GM19438 (cell line): ENCODE results near the gene KLRB1.
"Not testable (repeated sequence)": the region's sequence is repeated elsewhere in the genome, so short reads cannot be mapped to it uniquely, and the experiment has no call there.

ENCODE experiments used
- ATAC-seq: cut with Tn5 transposase; IDR thresholded peaks from one replicate; pipeline ENCODE4 v1.9.1; 2021; ENCODE audit warnings: low read depth; ENCODE audit not compliant: unreplicated experiment

Gene KLRB1

GRCh38 chr12:9625019-9625418 lies 17.3 kb upstream of the KLRB1 start:
- no peak for ATAC-seq

GRCh38 chr12:9619411-9620179 lies 11.9 kb upstream of the KLRB1 start:
- no peak for ATAC-seq

DNA sequence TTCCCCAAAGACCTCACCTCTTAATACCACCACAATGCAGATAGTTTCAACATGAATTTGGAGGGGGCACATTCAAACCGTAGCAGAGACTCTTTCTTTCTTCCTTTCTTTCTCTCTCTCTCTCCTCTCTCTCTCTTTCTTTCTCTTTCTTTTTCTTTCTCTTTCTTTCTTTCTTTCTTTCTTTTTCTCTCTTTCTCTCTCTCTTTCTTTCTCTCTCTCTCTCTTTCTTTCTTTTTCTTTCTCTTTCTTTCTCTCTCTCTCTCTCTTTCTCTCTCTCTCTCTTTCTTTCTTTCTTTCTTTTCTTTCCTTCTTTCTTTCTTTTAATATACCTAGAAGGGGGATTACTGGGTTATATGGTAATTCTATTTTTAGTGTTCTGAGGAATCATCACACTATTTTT lies 11.2 kb upstream of the KLRB1 start:
- not testable (repeated sequence) for ATAC-seq

DNA sequence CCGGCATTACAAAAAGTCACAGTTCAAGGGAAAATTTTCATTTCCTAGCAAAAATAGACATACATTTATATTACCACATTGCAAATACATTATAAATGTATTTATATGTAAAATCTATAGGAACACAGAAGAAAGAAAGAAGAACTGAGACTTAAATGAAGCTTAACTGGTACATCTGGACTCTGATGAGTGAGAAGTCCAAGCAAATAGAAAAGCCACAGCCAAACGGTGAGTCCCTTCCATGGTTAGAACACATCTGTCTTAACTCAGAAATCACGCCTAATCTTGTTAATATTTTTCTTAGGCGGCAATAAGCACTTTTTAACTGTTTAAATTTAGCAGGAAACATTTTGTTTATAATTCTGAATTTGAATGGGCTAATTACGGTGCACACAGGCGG lies 9.4 kb upstream of the KLRB1 start:
- ATAC-seq = no peak

GRCh38 chr12:9615420-9616136 lies 7.9 kb upstream of the KLRB1 start:
- ATAC-seq = no peak

DNA sequence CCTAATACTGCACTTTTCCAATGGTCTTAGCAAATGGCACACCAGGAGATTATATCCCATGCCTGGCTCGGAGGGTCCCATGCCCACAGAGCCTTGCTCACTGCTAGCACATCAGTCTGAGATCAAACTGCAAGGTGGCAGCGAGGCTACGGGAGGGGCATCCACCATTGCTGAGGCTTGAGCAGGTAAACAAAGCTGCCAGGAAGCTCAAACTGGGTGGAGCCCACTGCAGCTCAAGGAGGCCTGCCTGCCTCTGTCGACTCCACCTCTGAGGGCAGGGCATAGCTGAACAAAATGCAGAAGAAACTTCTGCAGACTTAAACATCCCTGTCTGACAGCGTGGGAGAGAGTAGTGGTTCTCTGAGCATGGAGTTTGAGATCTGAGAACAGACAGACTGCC lies 2.9 kb upstream of the KLRB1 start:
- not testable (repeated sequence) for ATAC-seq

DNA sequence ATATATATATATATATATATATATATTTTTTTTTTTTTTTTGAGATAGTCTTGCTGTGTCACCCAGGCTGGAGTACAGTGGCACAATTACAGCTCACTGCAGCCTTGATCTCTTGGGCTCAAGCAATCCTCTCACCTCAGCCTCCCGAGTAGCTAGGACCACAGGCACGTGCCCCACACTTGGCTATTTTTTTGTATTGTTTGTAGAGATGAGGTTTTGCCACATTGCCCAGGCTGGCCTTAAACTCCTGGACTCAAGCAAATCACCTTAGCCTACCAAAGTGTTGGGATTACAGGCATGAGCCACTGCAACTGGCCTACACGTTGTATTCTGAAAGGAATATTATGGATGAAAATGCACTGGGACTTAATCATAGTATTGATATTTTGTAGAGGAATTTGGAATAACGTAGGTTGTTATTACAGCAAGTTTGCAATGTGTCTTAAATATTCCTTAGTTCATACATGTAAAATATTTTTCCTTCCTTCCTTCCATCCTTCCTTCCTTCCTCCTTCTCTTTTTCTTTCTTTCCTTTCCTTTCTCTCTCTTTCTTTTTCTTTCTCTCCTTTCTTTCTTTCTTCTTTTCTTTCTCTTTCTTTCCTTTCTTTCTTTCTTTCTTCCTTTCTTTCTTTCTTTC lies 862 bp downstream of the KLRB1 start:
- ATAC-seq = no peak

DNA sequence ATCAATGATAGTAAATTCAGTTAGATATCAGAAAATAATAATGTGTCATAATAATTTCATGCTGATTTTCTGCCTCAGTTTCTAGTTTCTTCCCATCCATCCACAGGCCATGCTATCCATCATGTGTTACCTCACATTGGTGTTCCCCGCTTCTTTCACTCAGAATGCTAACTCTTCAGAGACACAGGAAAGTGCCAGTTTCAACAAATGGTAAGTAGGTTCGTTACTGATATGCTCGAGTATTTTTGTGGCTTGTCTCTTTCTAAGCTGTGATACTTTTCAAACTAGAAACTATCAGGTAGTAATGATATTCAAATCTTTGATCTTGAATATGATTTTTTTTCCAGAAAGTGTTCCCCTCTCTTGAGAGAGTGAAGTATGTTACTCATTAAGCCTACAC lies 1.5 kb downstream of the KLRB1 start:
- no peak for ATAC-seq

DNA sequence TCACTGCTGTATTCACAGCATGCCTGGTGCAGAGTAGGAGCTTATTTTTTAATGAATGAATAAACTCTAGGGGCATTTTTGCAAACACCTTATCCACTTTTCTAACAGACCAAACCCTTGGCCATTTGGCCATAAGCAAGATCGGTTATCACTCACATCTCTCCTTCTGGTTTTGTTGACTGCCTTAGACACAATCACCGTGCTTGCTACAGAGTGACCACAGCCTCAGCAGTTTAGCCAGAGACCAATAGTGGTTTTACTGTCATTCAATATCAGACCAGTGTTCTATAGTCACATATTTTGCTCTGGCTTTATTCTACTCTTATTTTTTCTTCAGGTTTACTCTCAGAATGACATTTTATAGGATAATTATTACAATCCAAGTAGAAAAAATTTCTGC lies 2.2 kb downstream of the KLRB1 start:
- ATAC-seq = no peak

- no peak for ATAC-seq
Measured at GRCh38 chr12:9604287-9604686, 3.4 kb downstream of the KLRB1 start.

DNA sequence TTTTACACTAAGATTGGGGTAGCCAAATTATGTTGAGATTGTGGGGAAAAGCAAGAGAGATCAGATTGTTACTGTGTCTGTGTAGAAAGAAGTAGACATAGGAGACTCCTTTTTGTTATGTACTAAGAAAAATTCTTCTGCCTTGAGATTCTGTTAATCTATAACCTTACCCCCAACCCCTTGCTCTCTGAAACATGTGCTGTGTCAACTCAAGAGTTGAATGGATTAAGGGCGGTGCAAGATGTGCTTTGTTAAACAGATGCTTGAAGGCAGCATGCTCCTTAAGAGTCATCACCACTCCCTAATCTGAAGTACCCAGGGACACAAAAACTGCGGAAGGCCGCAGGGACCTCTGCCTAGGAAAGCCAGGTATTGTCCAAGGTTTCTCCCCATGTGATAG lies 7.3 kb downstream of the KLRB1 start:
- not testable (repeated sequence) for ATAC-seq

DNA sequence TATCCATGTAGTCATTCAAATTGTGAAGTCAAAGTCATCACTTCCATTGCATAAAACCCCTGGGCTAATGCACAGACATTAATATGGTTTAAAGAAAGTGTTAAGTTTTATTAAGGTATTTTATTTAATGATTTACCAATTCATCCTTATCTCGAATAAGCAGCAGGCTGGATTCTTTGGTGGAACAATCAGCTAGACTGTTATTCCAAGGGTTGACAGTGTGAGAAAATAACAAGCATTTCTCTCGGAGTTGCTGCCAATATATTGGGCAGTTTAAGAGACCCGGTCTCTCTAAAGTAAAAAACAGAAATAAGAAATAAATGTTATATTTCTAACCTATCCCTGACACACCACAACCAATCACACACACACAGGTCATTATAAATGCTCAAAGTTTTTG lies 9.4 kb downstream of the KLRB1 start:
- no peak for ATAC-seq

- no peak for ATAC-seq
Measured at GRCh38 chr12:9597365-9597764, 10.4 kb downstream of the KLRB1 start.

DNA sequence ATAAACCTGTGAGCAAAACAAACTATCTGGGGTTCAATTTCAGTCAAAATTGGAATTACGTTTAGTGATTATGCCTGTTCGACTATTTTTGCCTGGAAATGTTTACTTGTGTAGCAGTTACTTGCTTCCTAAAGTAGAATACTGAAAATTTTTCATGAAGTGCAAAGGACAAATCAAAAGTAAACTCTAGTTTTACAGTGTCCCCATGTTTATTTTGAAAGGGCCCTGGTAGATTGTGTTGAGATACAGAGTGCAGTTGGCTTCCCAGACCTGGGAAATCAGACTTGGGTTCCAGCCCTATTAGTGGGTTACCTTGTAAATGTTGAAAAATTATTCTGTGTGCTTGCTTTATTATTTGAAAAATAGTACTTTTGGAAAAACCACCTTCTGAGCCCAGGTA lies 17.3 kb downstream of the KLRB1 start:
- ATAC-seq = no peak

DNA sequence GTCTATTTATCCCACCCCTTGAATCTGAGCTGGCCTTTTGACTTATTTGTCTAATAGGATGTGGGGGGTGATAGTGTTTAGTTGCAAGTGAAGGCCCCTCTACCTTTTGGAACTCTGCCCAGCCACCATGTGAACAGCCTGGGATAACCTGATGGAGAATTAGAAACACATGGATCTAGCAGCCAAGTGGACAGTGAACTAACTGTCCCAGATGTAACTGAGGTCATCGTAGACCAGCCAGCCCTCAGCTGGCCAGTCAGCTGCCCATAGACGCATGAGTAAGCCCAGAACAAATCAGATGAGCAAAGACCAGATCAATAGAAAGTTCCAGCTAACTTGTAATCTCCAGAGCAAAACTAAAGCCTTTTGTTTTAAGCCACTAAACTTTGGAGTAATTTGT lies 19.0 kb downstream of the KLRB1 start:
- ATAC-seq = no peak

GRCh38 chr12:9587987-9588600 lies 19.6 kb downstream of the KLRB1 start:
- no peak for ATAC-seq

- ATAC-seq = not testable (repeated sequence)
Measured at GRCh38 chr12:9577729-9578128, 30.0 kb downstream of the KLRB1 start.

DNA sequence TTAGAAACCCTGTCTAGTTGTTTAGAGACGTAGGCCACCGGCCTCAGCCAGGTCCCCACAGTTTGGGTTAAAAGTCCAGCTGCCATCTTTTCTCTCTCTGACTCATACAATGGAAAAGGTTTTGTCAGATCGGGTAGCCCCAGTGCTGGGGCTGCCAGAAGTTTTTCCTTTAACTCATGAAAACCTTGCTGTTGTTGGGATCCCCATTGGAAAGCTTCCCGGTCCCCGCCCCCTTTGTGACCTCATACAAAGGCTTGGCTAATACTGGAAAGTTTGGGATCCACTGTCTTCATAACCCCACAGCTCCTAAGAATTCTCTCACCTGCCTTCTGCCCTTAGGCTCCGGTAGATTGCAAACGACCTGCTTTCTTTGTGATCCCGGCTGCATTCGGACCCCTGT lies 40.6 kb downstream of the KLRB1 start:
- not testable (repeated sequence) for ATAC-seq

DNA sequence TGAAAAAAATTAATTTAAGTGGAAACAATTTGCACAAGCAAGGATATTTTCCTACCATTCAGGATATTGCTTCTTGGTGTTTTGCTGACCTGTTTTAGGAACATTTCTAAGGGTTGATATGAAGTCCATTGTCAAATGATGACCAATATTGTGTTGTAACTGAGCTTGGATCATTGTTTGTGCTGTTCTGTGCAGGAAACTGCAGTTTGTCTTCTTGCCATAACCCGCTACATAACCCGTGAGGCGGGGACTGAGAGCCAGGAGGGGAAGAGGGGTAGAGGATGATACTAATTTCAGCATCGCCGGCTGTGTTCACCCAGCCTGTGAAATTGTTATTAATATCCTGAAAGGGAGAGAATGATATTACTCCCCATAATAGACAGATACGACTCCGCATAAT lies 41.6 kb downstream of the KLRB1 start:
- not testable (repeated sequence) for ATAC-seq

- ATAC-seq = not testable (repeated sequence)
Measured at GRCh38 chr12:9564418-9564817, 43.3 kb downstream of the KLRB1 start.

DNA sequence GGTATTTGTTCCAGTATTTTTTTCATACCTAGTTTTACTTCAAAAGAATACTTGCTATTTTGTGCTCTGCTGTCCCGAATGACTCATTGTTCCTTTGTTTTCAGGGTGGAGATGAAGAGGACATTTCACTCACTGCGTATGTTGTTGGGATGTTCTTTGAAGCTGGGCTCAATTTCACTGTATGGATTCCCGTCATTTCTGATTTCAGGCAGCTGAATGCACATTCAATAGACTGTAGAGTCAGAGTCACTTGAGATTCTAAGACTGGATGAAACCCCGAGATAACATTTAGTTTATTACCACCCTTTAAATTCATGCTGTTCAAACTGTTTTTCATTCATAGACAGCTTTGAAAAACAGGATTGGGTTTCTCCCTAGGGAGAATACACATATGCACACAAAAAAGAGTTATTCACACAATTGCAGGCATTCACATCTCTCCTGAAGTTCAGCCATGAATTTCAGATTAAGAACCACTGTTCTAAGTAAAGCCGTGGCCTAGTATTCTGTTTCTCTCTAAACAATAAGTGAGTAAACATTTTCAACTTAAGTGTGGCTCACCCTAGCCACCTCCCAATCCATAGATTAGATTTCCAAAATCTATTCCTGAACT lies 44.8 kb downstream of the KLRB1 start:
- ATAC-seq = not testable (repeated sequence)
